GM06990 (cell line): ENCODE measurements around the gene TBC1D21.

ENCODE experiments used
- DNase-seq: peaks from one replicate; pipeline ENCODE4 v3.0.0-alpha.2; 2011; ENCODE audit not compliant: insufficient read length; ENCODE audit errors: extremely low read depth
- H3K27me3 ChIP-seq: replicated peaks from 2 replicates; pipeline ENCODE4 v1.6.0; 2011; ENCODE audit warnings: low read length; ENCODE audit not compliant: control insufficient read depth, insufficient read depth
- H3K36me3 ChIP-seq: 2 replicates; pipeline ENCODE4 v1.5.1; 2011; ENCODE audit warnings: low read length; ENCODE audit not compliant: control insufficient read depth, insufficient read depth
- H3K4me3 ChIP-seq: replicated peaks from 2 replicates; pipeline ENCODE4 v1.5.1; 2011; ENCODE audit warnings: low read depth, mild to moderate bottlenecking, control low read depth, low read length
- CTCF ChIP-seq: IDR thresholded peaks from 2 replicates; pipeline ENCODE4 v1.5.1; 2011; ENCODE audit warnings: low read length, control low read depth, mild to moderate bottlenecking, inconsistent platforms; ENCODE audit not compliant: insufficient read depth, poor library complexity, severe bottlenecking

Gene TBC1D21

GRCh38 chr15:73886717-73887345 lies 13.5 kb downstream of the TBC1D21 start:
- TF ChIP-seq CTCF: no peak
- no peak for DNase-seq
- Histone ChIP-seq H3K4me3 (no peak overlapping the region), H3K27me3 (peaks cover 1% of the 10 kb centered on the region), H3K36me3 (no peaks in the 10 kb centered on the region)

- H3K36me3 ChIP-seq: no peaks in the 10 kb centered on the region
Measured at GRCh38 chr15:73887481-73887880, 14.1 kb downstream of the TBC1D21 start.

GRCh38 chr15:73888224-73889041 lies 15.1 kb downstream of the TBC1D21 start:
- H3K4me3 ChIP-seq: no peak overlapping the region
- H3K27me3 ChIP-seq: peaks cover 1% of the 10 kb centered on the region
- no peak for DNase-seq
- TF ChIP-seq CTCF: no peak
- no peaks in the 10 kb centered on the region for H3K36me3 ChIP-seq

More at GRCh38 chr15:73887481-73887880, 14.1 kb downstream of the TBC1D21 start:
- no peak for DNase-seq
- no peak for TF ChIP-seq CTCF
- Histone ChIP-seq H3K27me3 (peaks cover 1% of the 10 kb centered on the region), H3K4me3 (no peak overlapping the region)

- TF ChIP-seq CTCF: no peak
- peaks cover 1% of the 10 kb centered on the region for H3K27me3 ChIP-seq
- no peaks in the 10 kb centered on the region for H3K36me3 ChIP-seq
- H3K4me3 ChIP-seq: no peak overlapping the region
- no peak for DNase-seq
Measured at GRCh38 chr15:73889053-73889761, 15.8 kb downstream of the TBC1D21 start.

- Histone ChIP-seq H3K36me3 (no peaks in the 10 kb centered on the region), H3K4me3 (no peak overlapping the region), H3K27me3 (peaks cover 1% of the 10 kb centered on the region)
- no peak for DNase-seq
- no peak for TF ChIP-seq CTCF
Measured at GRCh38 chr15:73889762-73890124, 16.4 kb downstream of the TBC1D21 start.
